ENCODE data around the gene NHERF1.

The NHERF1 gene

DNA sequence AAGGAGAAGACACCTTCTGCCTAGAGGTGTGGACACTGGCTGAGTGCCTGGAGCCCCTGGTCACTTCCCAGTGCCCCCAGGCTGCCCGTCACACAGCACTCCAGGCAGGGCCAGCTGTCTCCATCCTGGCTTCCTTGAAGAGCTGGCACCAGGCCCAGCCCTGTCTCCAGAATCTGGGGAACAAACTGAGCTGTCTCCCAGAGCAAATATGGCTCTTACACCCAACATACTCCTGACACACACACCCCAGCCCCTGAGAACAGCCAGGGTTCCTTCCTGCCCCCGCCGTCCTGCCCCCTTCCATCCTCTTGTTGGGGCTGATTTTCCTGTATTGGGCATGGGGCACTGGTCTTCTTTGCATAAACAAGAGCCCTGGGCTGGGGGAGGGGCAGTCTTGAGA is 9.1 kb downstream of the NHERF1 start:
- Histone ChIP-seq H3K27ac (ENCODE audit: low read length) (no peak overlapping the region), H3K27me3 (ENCODE audit: low read depth, low read length) (no peaks in the 10 kb centered on the region), H3K79me2 (ENCODE audit: low read length) (0 out of 2 replicates have a peak, but pooled peaks cover 3% of the 10 kb centered on the region), H3K9ac (ENCODE audit: low read length) (no peak overlapping the region), H3K36me3 (replicated peaks; ENCODE audit: low read depth, low read length) (no peaks in the 10 kb centered on the region), H3K9me3 (ENCODE audit: insufficient read depth, low read length) (no peaks in the 10 kb centered on the region), H2AFZ (ENCODE audit: low read depth, low read length) (no peak overlapping the region), H3K4me2 (ENCODE audit: low read length) (no peak overlapping the region), H3K4me1 (ENCODE audit: low read length) (peaks cover 7% of the 10 kb centered on the region), H3K4me3 (ENCODE audit: low read length) (no peak overlapping the region), H4K20me1 (ENCODE audit: insufficient read depth, low read length) (peaks cover 21% of the 10 kb centered on the region)
- TF ChIP-seq EZH2phosphoT487 (IDR thresholded peaks at IDR 0.05; ENCODE audit: low read depth) (no peak), CTCF (IDR thresholded peaks at IDR 0.05; ENCODE audit: low read depth, low read length) (no peak)

DNA sequence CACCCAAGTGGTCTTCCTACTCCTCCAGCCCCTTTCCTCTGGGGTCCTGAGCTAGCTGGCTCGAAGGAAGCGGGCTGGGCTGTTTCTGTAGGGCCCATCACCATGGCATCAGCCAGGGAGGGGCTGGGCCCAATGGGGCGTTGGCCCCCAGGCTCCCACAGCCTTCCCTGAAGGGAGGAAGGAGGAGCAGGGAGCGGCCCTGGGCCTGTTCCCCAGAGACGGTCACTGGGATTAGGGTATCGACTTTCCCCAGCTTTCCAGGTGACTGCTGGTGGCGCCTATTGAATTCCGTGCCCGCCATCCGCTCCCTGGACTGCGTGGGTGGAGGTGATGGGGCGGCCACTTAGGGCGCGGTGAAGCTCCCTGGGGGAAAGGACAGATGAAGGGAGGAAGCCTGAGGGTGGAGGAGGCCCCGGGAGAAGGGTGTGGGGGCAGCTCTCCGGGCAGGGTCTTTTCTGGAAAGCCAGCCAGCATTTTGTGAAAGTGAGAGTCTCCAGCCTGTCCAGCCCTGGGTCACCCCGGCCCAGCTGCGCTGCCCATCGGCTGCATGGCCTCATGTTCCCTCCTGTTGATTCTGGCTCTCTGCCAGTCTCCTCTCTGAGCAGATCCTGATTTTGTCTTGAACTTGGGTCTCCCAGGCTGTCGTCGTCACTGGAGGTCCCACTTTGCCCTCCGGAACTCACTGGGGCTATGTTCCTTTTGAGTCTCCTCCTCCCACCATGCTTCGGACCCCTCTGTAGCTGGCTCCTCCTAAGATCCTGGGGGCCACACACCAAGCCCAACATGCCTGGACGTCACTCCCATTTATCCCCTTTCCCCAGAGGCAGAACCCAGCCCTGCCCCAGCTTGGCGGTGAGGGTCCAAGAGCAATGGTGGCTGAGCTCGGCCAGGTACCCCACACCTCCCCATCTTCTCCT is 9.8 kb downstream of the NHERF1 start:
- no peak overlapping the region for H2AFZ ChIP-seq (ENCODE audit: low read depth, low read length)
- H3K27me3 ChIP-seq (ENCODE audit: low read depth, low read length): no peaks in the 10 kb centered on the region
- H3K9me3 ChIP-seq (ENCODE audit: insufficient read depth, low read length): no peaks in the 10 kb centered on the region
- H3K27ac ChIP-seq (ENCODE audit: low read length): no peak overlapping the region
- no peak overlapping the region for H3K4me3 ChIP-seq (ENCODE audit: low read length)
- H3K9ac ChIP-seq (ENCODE audit: low read length): no peak overlapping the region
- no peak overlapping the region for H3K4me2 ChIP-seq (ENCODE audit: low read length)
- H3K36me3 ChIP-seq (replicated peaks; ENCODE audit: low read depth, low read length): no peaks in the 10 kb centered on the region
- H3K4me1 ChIP-seq (ENCODE audit: low read length): peaks cover 7% of the 10 kb centered on the region
- peaks cover 20% of the 10 kb centered on the region for H4K20me1 ChIP-seq (ENCODE audit: insufficient read depth, low read length)
- H3K79me2 ChIP-seq (ENCODE audit: low read length): 0 out of 2 replicates have a peak, but pooled peaks cover 3% of the 10 kb centered on the region
- TF ChIP-seq EZH2phosphoT487 (IDR thresholded peaks at IDR 0.05; ENCODE audit: low read depth) (no peak), CTCF (IDR thresholded peaks at IDR 0.05; ENCODE audit: low read depth, low read length) (no peak)

DNA sequence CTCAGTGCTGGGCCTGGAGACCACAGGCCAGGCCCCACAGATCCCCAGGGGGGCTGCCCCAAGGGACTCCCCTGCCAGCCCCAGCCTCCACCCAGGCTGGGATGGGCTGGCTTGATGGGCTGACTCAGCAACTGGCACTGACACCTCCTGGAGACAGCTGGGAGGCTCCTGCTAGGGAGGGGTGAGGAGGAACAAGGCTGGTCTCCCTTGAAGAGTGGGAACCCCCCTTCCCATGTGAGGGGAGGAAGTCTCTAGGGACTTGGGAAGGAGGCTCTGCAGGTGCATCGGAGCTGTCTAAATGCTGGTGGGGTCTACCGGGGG is 10.4 kb downstream of the NHERF1 start:
- H3K27ac ChIP-seq (ENCODE audit: low read length): no peak overlapping the region
- 0 out of 2 replicates have a peak, but pooled peaks cover 3% of the 10 kb centered on the region for H3K79me2 ChIP-seq (ENCODE audit: low read length)

More for the DNA sequence above, 10.4 kb downstream of the NHERF1 start:
- no peak overlapping the region for H3K4me3 ChIP-seq (ENCODE audit: low read length)
- no peaks in the 10 kb centered on the region for H3K36me3 ChIP-seq (replicated peaks; ENCODE audit: low read depth, low read length)
- H3K9me3 ChIP-seq (ENCODE audit: insufficient read depth, low read length): no peaks in the 10 kb centered on the region
- H2AFZ ChIP-seq (ENCODE audit: low read depth, low read length): no peak overlapping the region
- peaks cover 20% of the 10 kb centered on the region for H4K20me1 ChIP-seq (ENCODE audit: insufficient read depth, low read length)
- TF ChIP-seq CTCF (IDR thresholded peaks at IDR 0.05; ENCODE audit: low read depth, low read length): no peak
- TF ChIP-seq EZH2phosphoT487 (IDR thresholded peaks at IDR 0.05; ENCODE audit: low read depth): no peak
- no peaks in the 10 kb centered on the region for H3K27me3 ChIP-seq (ENCODE audit: low read depth, low read length)
- H3K9ac ChIP-seq (ENCODE audit: low read length): no peak overlapping the region
- H3K4me2 ChIP-seq (ENCODE audit: low read length): no peak overlapping the region
- peaks cover 7% of the 10 kb centered on the region for H3K4me1 ChIP-seq (ENCODE audit: low read length)
